Measurements from ENCODE around the gene MKRN2OS.

MKRN2OS gene

DNA sequence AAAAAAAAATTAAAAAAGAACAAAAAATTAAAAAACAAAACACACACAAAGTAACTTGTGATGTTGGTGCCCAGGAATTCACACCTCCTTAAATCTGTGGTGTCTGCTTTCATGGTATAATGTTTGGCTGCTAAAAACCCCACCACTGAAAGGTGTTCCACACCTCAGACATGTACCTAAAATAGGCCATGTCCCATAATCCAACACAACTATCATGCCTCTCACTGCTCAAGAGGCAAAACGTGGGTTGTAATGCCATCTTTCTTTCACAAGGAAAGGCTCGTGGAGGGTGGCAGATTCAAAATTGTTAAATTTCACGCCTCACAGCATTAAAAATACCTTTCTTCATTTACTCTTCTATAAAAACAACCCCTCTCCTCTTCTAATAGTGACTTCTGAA, 41.1 kb upstream of the MKRN2OS start:
- no peak overlapping the region for H3K27ac ChIP-seq (ENCODE audit: low read length)
- H2AFZ ChIP-seq (ENCODE audit: low read length), result no peak overlapping the region
- no peak overlapping the region for H3K4me3 ChIP-seq (ENCODE audit: low read length)
- no peaks in the 10 kb centered on the region for H3K9me3 ChIP-seq (replicated peaks; ENCODE audit: insufficient read depth, low read length)
- H3F3A ChIP-seq (ENCODE audit: insufficient read depth, low read length), result no peaks in the 10 kb centered on the region; the same call in 1 of the 2 replicates
- H3K36me3 ChIP-seq (replicated peaks; ENCODE audit: insufficient read depth, low read length), result peaks cover 22% of the 10 kb centered on the region; the same call in 1 of the 2 replicates
- H3K79me2 ChIP-seq (ENCODE audit: low read length), result peaks cover 45% of the 10 kb centered on the region
- no peak overlapping the region for H3K4me2 ChIP-seq (ENCODE audit: low read depth, low read length)
- H4K20me1 ChIP-seq (ENCODE audit: insufficient read depth, low read length), result no peaks in the 10 kb centered on the region; the same call in 1 of the 2 replicates
- no peak for TF ChIP-seq EZH2phosphoT487 (IDR thresholded peaks at IDR 0.05; ENCODE audit: low read length)
- TF ChIP-seq, protein P1, sequence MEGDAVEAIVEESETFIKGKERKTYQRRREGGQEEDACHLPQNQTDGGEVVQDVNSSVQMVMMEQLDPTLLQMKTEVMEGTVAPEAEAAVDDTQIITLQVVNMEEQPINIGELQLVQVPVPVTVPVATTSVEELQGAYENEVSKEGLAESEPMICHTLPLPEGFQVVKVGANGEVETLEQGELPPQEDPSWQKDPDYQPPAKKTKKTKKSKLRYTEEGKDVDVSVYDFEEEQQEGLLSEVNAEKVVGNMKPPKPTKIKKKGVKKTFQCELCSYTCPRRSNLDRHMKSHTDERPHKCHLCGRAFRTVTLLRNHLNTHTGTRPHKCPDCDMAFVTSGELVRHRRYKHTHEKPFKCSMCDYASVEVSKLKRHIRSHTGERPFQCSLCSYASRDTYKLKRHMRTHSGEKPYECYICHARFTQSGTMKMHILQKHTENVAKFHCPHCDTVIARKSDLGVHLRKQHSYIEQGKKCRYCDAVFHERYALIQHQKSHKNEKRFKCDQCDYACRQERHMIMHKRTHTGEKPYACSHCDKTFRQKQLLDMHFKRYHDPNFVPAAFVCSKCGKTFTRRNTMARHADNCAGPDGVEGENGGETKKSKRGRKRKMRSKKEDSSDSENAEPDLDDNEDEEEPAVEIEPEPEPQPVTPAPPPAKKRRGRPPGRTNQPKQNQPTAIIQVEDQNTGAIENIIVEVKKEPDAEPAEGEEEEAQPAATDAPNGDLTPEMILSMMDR (IDR thresholded peaks at IDR 0.05; ENCODE audit: low read length), result no peak
- no peak for TF ChIP-seq EZH2 (optimal IDR thresholded peaks at IDR 0.05; ENCODE audit: low read depth, low read length)
- H3K27me3 ChIP-seq (replicated peaks; ENCODE audit: insufficient read depth, low read length), result no peaks in the 10 kb centered on the region
- no peak overlapping the region for H3K9ac ChIP-seq (ENCODE audit: low read length)
- no peaks in the 10 kb centered on the region for H3K4me1 ChIP-seq (ENCODE audit: low read length)
- DNase-seq, result no peak
- H3K9me2 ChIP-seq (replicated peaks; ENCODE audit: insufficient read depth, low read length), result no peaks in the 10 kb centered on the region

DNA sequence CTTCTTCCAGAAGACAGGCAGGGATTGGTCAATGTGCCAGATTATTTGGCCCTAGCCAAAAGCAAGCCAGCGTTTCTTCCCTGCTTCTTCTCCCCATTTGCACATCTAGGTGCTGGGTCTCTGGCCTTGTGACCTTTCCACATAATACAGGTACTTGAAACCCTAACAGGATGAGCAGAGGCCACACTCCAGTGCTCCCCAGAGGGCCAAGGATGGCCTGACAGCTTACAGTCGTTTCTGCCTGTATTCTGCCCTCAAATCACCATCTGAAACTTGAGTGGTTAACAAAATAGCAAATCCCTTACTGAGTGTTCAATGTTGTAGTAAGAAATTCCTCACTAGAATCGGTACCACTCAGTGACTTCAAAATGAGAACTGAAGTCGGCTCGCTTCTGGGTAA, 40.7 kb upstream of the MKRN2OS start:
- H3K27me3 ChIP-seq (replicated peaks; ENCODE audit: insufficient read depth, low read length), result no peaks in the 10 kb centered on the region
- DNase-seq, result no peak
- no peaks in the 10 kb centered on the region for H3K4me1 ChIP-seq (ENCODE audit: low read length)
- no peaks in the 10 kb centered on the region; the same call in 1 of the 2 replicates for H3F3A ChIP-seq (ENCODE audit: insufficient read depth, low read length)
- no peak overlapping the region for H3K4me2 ChIP-seq (ENCODE audit: low read depth, low read length)
- TF ChIP-seq EZH2 (optimal IDR thresholded peaks at IDR 0.05; ENCODE audit: low read depth, low read length), result no peak
- TF ChIP-seq, protein P1 (IDR thresholded peaks at IDR 0.05; ENCODE audit: low read length), result no peak
- TF ChIP-seq EZH2phosphoT487 (IDR thresholded peaks at IDR 0.05; ENCODE audit: low read length), result no peak
- no peak overlapping the region for H2AFZ ChIP-seq (ENCODE audit: low read length)
- H3K79me2 ChIP-seq (ENCODE audit: low read length), result peaks cover 44% of the 10 kb centered on the region
- peaks cover 22% of the 10 kb centered on the region; the same call in 1 of the 2 replicates for H3K36me3 ChIP-seq (replicated peaks; ENCODE audit: insufficient read depth, low read length)
- no peak overlapping the region for H3K27ac ChIP-seq (ENCODE audit: low read length)
- no peak overlapping the region for H3K4me3 ChIP-seq (ENCODE audit: low read length)
- H3K9ac ChIP-seq (ENCODE audit: low read length), result no peak overlapping the region
- H3K9me3 ChIP-seq (replicated peaks; ENCODE audit: insufficient read depth, low read length), result no peaks in the 10 kb centered on the region
- no peaks in the 10 kb centered on the region for H3K9me2 ChIP-seq (replicated peaks; ENCODE audit: insufficient read depth, low read length)
- H4K20me1 ChIP-seq (ENCODE audit: insufficient read depth, low read length), result no peaks in the 10 kb centered on the region; the same call in 1 of the 2 replicates

DNA sequence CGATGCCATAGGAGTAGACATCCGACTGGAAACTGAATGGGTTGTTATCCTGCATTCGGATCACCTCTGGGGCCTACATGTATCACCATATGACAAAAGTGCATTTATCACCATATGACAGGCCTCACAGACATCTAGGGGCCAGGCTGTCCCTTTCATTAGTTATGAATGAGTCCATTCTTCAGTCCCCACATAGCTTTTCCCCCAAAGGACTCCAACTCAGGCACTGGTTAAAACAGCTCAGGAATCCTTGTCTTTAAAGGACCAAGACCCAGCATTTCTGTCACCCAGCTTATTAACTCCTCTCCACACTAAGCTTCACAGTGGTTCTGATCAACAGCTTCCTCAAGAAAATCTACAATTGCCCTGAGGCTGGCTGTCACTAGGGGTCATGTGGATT, 39.9 kb upstream of the MKRN2OS start:
- no peak overlapping the region for H3K27ac ChIP-seq (ENCODE audit: low read length)
- no peak overlapping the region for H3K4me2 ChIP-seq (ENCODE audit: low read depth, low read length)
- H3K4me1 ChIP-seq (ENCODE audit: low read length), result no peaks in the 10 kb centered on the region
- H4K20me1 ChIP-seq (ENCODE audit: insufficient read depth, low read length), result no peaks in the 10 kb centered on the region; the same call in 1 of the 2 replicates
- no peak for DNase-seq
- H3K4me3 ChIP-seq (ENCODE audit: low read length), result no peak overlapping the region
- TF ChIP-seq EZH2 (optimal IDR thresholded peaks at IDR 0.05; ENCODE audit: low read depth, low read length) (no peak), EZH2phosphoT487 (IDR thresholded peaks at IDR 0.05; ENCODE audit: low read length) (no peak)
- TF ChIP-seq, protein P1 (IDR thresholded peaks at IDR 0.05; ENCODE audit: low read length), result no peak
- H3K79me2 ChIP-seq (ENCODE audit: low read length), result peaks cover 40% of the 10 kb centered on the region
- H3K9me3 ChIP-seq (replicated peaks; ENCODE audit: insufficient read depth, low read length), result no peaks in the 10 kb centered on the region
- no peak overlapping the region for H2AFZ ChIP-seq (ENCODE audit: low read length)
- H3F3A ChIP-seq (ENCODE audit: insufficient read depth, low read length), result no peaks in the 10 kb centered on the region; the same call in 1 of the 2 replicates
- H3K9ac ChIP-seq (ENCODE audit: low read length), result no peak overlapping the region
- no peaks in the 10 kb centered on the region for H3K27me3 ChIP-seq (replicated peaks; ENCODE audit: insufficient read depth, low read length)
- H3K9me2 ChIP-seq (replicated peaks; ENCODE audit: insufficient read depth, low read length), result no peaks in the 10 kb centered on the region
- H3K36me3 ChIP-seq (replicated peaks; ENCODE audit: insufficient read depth, low read length), result peaks cover 22% of the 10 kb centered on the region; the same call in 1 of the 2 replicates
